Spleen (tissue), 11 donors: ENCODE data around the gene NGEF. TPM values are rescaled to one million over a fixed set of nuclear protein-coding genes. Genes with fewer than 3 reads are reported as not detected.

Experiments used
- DNase-seq: peaks from one replicate; pipeline ENCODE4 v3.0.0-alpha.2; 2020
- H3K27ac ChIP-seq, 8 donors: fragments of 200-600 bp; sonication (generic) in 7 of 8; 1 replicate in 4 of 8; 2 replicates in 4 of 8; pipeline versions ENCODE4 v1.5.0 to v1.8.0; 2016 to 2021; ENCODE audit warnings: inconsistent platforms in 4 of 8, mild to moderate bottlenecking in 4 of 8, moderate library complexity in 1 of 8
- H3K27me3 ChIP-seq, 7 donors: fragments of 200-600 bp; sonication (generic) in 6 of 7; replicated peaks in 1 of 7; 1 replicate in 4 of 7; 2 replicates in 3 of 7; pipeline versions ENCODE4 v1.5.0 to v1.8.0; 2016 to 2021; ENCODE audit warnings: inconsistent platforms in 3 of 7, mild to moderate bottlenecking in 1 of 7
- H3K36me3 ChIP-seq, 6 donors: fragments of 200-600 bp; sonication (generic) in 5 of 6; 1 replicate in 4 of 6; 2 replicates in 2 of 6; pipeline versions ENCODE4 v1.5.0 to v1.8.0; 2016 to 2021; ENCODE audit warnings: inconsistent platforms in 2 of 6
- H3K4me1 ChIP-seq, 6 donors: fragments of 200-600 bp; sonication (generic) in 5 of 6; 1 replicate in 3 of 6; 2 replicates in 3 of 6; pipeline versions ENCODE4 v1.5.0 to v1.8.0; 2016 to 2021; ENCODE audit warnings: inconsistent platforms in 3 of 6
- H3K4me3 ChIP-seq, 8 donors: fragments of 200-600 bp; sonication (generic) in 7 of 8; 1 replicate in 4 of 8; 2 replicates in 4 of 8; pipeline versions ENCODE4 v1.5.0 to v1.8.0; 2016 to 2021; ENCODE audit warnings: inconsistent platforms in 4 of 8, mild to moderate bottlenecking in 4 of 8, moderate library complexity in 2 of 8
- H3K9me3 ChIP-seq, 8 donors: fragments of 200-600 bp; sonication (generic) in 7 of 8; 1 replicate in 4 of 8; 2 replicates in 4 of 8; pipeline versions ENCODE4 v1.5.0 to v1.8.0; 2016 to 2021; ENCODE audit warnings: inconsistent platforms in 4 of 8
- POLR2A ChIP-seq, 3 donors: fragments of 450-650 bp; IDR thresholded peaks; one replicate each; pipeline ENCODE4 v1.5.1; 2017; ENCODE audit warnings: antibody characterized with exemption in 3 of 3, mild to moderate bottlenecking in 1 of 3
- POLR2AphosphoS5 ChIP-seq, 3 donors: sonication (generic); formaldehyde crosslinking; IDR thresholded peaks; one replicate each; pipeline ENCODE4 v1.5.1; 2017; ENCODE audit warnings: antibody characterized with exemption in 3 of 3
- WGBS, 5 donors: extraction: QIAGEN DNeasy Blood & Tissue Kit in 3 of 5; methylation state at CpG; one replicate each; pipeline versions ENCODE4 v1.1.5 to v1.1.7; 2013 to 2018; 5-methylcytosine and 5-hydroxymethylcytosine counted together
- intact Hi-C: fragments of 100-400 bp; cut with DNase I; formaldehyde crosslinking; loops from one replicate; pipeline ENCODE4 v1.15.0; 2023; ENCODE audit warnings: low total_unique reads
- polyA plus RNA-seq, 3 donors: library from polyadenylated mRNA; stranded (reverse); fragments of 200-250 nt; gene quantifications; one replicate each; pipeline ENCODE4 v1.2.1, GENCODE V29; 2013
- total RNA-seq, 7 donors: library from RNA; depleted of rRNA in 3 of 7; stranded (reverse); fragments of >200 nt in 3 of 7; fragmentation: NEBNext Ultra II Directional in 4 of 7; extraction: Animal tissue kit (Norgen Biotek cat#: 25700) in 4 of 7; gene quantifications; one replicate each; pipeline versions ENCODE4 v1.1.0 to v1.2.1, GENCODE V29; 2016 to 2021
- TF ChIP-seq, protein P1 (sequence below), 11 experiments: fragments of 200-600 bp in 7 of 11; fragments of 450-650 bp in 4 of 11; sonication (generic) in 4 of 11; IDR thresholded peaks in 8 of 11; conservative IDR thresholded peaks in 3 of 11; 1 replicate in 7 of 11; 2 replicates in 4 of 11; pipeline versions ENCODE4 v1.4.0 to v1.8.0; 2016 to 2021; ENCODE audit warnings: antibody characterized with exemption in 11 of 11, inconsistent platforms in 4 of 11, mild to moderate bottlenecking in 1 of 11
- donor health status: healthy with polysubstance abuse.
- donor health status: DM: no; HTN: no; CAD: no; lungs with moderate emphysema.
- donor health status: DM: no; HTN: no; CAD: no.
- donor health status: Bipolar disorder and iron deficiency.
- donor health status: healthy.
- donor health status: DM: no; HTN: no; CAD: no.
- donor health status: DM: yes; HTN: yes; CAD: no.

NGEF gene
- total and polyA plus RNA-seq, 10 donors: 0.23 to 0.79 (median 0.43) TPM; not detected in 5

DNA sequence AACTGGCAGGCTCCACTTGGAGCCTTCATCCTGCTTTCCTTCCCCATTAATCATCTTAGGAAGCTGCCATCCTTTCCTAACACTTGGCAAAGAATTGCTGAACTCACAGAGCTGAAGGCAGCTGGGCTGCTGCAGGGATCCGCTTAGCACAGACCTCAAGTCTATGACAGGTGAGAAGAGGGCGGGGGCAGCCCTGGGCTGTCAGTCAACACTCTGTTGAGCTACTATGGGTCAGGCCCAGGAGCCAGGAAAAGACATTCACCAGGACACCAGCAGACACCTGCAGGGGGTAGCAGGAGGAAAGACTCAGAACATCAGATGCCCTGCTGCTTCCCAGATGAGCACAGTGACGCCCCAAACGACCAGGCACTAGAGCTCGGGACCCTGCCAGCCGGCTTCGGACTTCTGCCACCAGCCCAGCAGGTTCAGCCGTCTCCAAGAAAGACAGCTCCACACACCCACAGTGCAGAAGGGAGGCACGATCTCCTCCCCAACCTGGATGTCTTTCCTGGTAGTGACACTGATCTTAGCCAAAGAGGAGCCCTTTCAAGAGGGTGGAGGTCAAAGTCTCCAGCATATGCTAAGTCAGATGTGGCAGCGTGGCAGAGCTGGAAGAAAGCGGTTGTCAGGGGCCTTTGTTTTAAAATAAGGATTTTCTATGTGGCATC is 87.8 kb downstream of the NGEF start:
- 30 to 46% (median 44%) methylated on average over 3 to 11 of the region's 11 CpGs for WGBS, 5 donors
- no peaks in the 10 kb centered on the region for H3K36me3 ChIP-seq
- peaks cover 11 to 32% (median 22%) of the 10 kb centered on the region in 6 donors for H3K4me1 ChIP-seq
- H3K9me3 ChIP-seq: peaks cover 0 to 6% (median 3%) of the 10 kb centered on the region in 8 donors
- TF ChIP-seq POLR2AphosphoS5 (IDR thresholded peaks at IDR 0.05): no peak
- TF ChIP-seq, protein P1, sequence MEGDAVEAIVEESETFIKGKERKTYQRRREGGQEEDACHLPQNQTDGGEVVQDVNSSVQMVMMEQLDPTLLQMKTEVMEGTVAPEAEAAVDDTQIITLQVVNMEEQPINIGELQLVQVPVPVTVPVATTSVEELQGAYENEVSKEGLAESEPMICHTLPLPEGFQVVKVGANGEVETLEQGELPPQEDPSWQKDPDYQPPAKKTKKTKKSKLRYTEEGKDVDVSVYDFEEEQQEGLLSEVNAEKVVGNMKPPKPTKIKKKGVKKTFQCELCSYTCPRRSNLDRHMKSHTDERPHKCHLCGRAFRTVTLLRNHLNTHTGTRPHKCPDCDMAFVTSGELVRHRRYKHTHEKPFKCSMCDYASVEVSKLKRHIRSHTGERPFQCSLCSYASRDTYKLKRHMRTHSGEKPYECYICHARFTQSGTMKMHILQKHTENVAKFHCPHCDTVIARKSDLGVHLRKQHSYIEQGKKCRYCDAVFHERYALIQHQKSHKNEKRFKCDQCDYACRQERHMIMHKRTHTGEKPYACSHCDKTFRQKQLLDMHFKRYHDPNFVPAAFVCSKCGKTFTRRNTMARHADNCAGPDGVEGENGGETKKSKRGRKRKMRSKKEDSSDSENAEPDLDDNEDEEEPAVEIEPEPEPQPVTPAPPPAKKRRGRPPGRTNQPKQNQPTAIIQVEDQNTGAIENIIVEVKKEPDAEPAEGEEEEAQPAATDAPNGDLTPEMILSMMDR (IDR thresholded peaks at IDR 0.05 in 8 of 11, conservative IDR thresholded peaks at IDR 0.05 in 3 of 11): no peak
- TF ChIP-seq POLR2A (IDR thresholded peaks at IDR 0.05): no peak
- H3K27me3 ChIP-seq: peaks cover 0 to 91% (median 39%) of the 10 kb centered on the region in 7 donors
- DNase-seq: no peak
- no peak overlapping the region for H3K27ac ChIP-seq
- intact Hi-C loops: no loop called here
- H3K4me3 ChIP-seq: no peak overlapping the region

DNA sequence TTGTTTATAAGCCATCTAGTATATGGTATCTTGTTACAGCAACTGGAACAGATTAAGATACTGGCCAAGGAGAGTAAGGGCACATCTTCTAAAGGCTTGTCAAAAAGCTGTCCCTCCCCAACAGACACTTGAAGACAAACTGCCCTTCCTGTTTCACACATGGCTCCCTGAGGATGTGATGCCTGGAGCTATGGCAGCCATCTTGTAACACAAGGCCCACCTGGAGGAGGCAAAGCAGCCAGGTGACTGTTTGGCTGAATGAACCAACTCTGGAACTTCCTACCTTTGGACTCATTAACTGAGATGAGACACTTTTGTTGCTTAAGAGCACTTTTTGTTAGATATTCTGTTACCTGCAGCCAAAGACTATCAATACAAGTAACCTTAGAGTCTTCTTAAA is 88.6 kb downstream of the NGEF start:
- intact Hi-C loops: no loop called here
- H3K27me3 ChIP-seq: peaks cover 0 to 91% (median 39%) of the 10 kb centered on the region in 7 donors

DNA sequence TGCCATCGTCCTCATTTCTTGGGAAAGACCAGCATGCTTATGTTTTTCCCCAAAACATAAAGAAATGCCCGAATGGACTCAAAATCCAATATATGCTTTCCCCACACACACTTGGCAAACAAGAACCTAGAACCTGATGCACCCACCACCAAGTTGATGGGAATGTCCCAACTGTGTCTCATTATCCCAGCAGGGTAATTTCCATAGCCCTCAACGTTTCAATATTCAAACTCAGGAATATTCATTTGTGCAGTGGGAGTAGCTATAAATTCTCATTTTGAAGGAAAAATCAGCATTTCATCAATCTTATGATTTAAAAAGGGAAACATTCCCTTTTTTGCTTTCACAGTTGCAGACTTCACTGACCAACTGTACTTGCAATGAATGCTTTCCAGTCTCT is 92.3 kb downstream of the NGEF start:
- Histone ChIP-seq H3K27ac (no peak overlapping the region), H3K4me3 (no peak overlapping the region), H3K36me3 (no peaks in the 10 kb centered on the region), H3K9me3 (peaks cover 0 to 6% (median 3%) of the 10 kb centered on the region in 8 donors), H3K27me3 (peaks cover 0 to 89% (median 12%) of the 10 kb centered on the region in 7 donors), H3K4me1 (peaks cover 0 to 1% (median 0%) of the 10 kb centered on the region in 6 donors)
- WGBS, 5 donors: 65 to 74% (median 69%) methylated on average over 3 of the region's 3 CpGs
- no peak for DNase-seq
- TF ChIP-seq, protein P1 (IDR thresholded peaks at IDR 0.05 in 8 of 11, conservative IDR thresholded peaks at IDR 0.05 in 3 of 11): no peak
- intact Hi-C loops: no loop called here

More for the DNA sequence above, 88.6 kb downstream of the NGEF start:
- DNase-seq: no peak
- Histone ChIP-seq H3K4me1 (peaks cover 11 to 32% (median 22%) of the 10 kb centered on the region in 6 donors), H3K4me3 (no peak overlapping the region), H3K27ac (no peak overlapping the region), H3K9me3 (peaks cover 0 to 6% (median 3%) of the 10 kb centered on the region in 8 donors), H3K36me3 (no peaks in the 10 kb centered on the region)
- TF ChIP-seq POLR2A (IDR thresholded peaks at IDR 0.05): no peak
- TF ChIP-seq, protein P1 (IDR thresholded peaks at IDR 0.05 in 8 of 11, conservative IDR thresholded peaks at IDR 0.05 in 3 of 11): no peak
- no peak for TF ChIP-seq POLR2AphosphoS5 (IDR thresholded peaks at IDR 0.05)

DNA sequence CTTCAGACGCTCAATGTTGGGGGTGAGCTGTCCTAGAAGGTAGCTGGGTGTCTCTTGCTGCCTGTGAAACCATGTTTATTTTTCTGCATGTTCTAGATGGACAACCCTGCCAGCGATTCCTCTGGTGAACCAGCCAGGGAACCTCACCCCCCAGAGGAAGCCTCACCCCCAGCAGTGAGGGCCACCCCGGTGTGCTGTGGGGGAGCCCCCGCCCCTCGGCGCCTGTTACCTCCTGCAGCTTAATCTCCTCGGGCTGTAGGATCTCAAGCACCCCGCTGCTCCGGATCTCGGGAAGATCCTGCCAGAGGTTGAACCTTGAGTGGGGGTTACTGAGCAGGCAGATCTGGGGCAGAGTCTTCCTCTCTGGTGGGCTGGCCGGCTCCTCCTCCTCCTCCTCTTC is 93.0 kb downstream of the NGEF start:
- no peaks in the 10 kb centered on the region for H3K4me1 ChIP-seq
- 66 to 85% (median 74%) methylated on average over 9 to 11 of the region's 11 CpGs for WGBS, 5 donors
- TF ChIP-seq POLR2A (IDR thresholded peaks at IDR 0.05): no peak
- no peak for TF ChIP-seq POLR2AphosphoS5 (IDR thresholded peaks at IDR 0.05)
- TF ChIP-seq, protein P1 (IDR thresholded peaks at IDR 0.05 in 8 of 11, conservative IDR thresholded peaks at IDR 0.05 in 3 of 11): no peak
- no peak overlapping the region for H3K27ac ChIP-seq
- no peaks in the 10 kb centered on the region for H3K36me3 ChIP-seq
- H3K9me3 ChIP-seq: peaks cover 0 to 6% (median 3%) of the 10 kb centered on the region in 8 donors
- intact Hi-C loops: no loop called here
- DNase-seq: no peak
- H3K4me3 ChIP-seq: no peak overlapping the region
- peaks cover 0 to 86% (median 5%) of the 10 kb centered on the region in 7 donors for H3K27me3 ChIP-seq
